ENCODE results near the gene CRYBA2. TPM values are rescaled to one million over a fixed set of nuclear protein-coding genes. Genes with fewer than 3 reads are reported as not detected.
A peak's percentile ranks its signal among the peaks of the same experiment; 100 is the strongest.

The CRYBA2 gene
- not detected for polyA plus RNA-seq (ENCODE audit: insufficient read length in 4 of 4)

- no peak for DNase-seq (ENCODE audit: low read depth in 4 of 4, low spot score in 2 of 4)
These were observed at the start of gene CRYBA2 for GRCh38 chr2:218993345-218994315. CRYBA2 (minus strand) TSS chr2:218993422; CDS start chr2:218993176, 246 bp downstream.

GRCh38 chr2:219042750-219043149, 49.5 kb upstream of the CRYBA2 start:
- DNase-seq (ENCODE audit: low read depth in 4 of 4, low spot score in 2 of 4): no peak

GRCh38 chr2:219042157-219042556, 48.9 kb upstream of the CRYBA2 start:
- no peak for DNase-seq (ENCODE audit: low read depth in 4 of 4, low spot score in 2 of 4)

GRCh38 chr2:219041252-219041651, 48.0 kb upstream of the CRYBA2 start, which contains the start of gene CFAP65:
CFAP65 (minus strand) TSS chr2:219041516; CDS start chr2:219039048, 2,468 bp downstream.
- no peak for DNase-seq (ENCODE audit: low read depth in 4 of 4, low spot score in 2 of 4)

GRCh38 chr2:219038600-219038999, 45.4 kb upstream of the CRYBA2 start:
- no peak for DNase-seq (ENCODE audit: low read depth in 4 of 4, low spot score in 2 of 4)

- no peak for DNase-seq (ENCODE audit: low read depth in 4 of 4, low spot score in 2 of 4)
These were observed 44.7 kb upstream of the CRYBA2 start for GRCh38 chr2:219037783-219038499.

- DNase-seq (ENCODE audit: low read depth in 4 of 4, low spot score in 2 of 4): no peak
These were observed 42.7 kb upstream of the CRYBA2 start for GRCh38 chr2:219035942-219036341.

- DNase-seq (ENCODE audit: low read depth in 4 of 4, low spot score in 2 of 4): no peak
These were observed 41.6 kb upstream of the CRYBA2 start for GRCh38 chr2:219034823-219035222.

- DNase-seq (ENCODE audit: low read depth in 4 of 4, low spot score in 2 of 4): no peak
These were observed 39.0 kb upstream of the CRYBA2 start for GRCh38 chr2:219032051-219032745.

GRCh38 chr2:219031005-219031738, 38.0 kb upstream of the CRYBA2 start:
- no peak for DNase-seq (ENCODE audit: low read depth in 4 of 4, low spot score in 2 of 4)

- DNase-seq (ENCODE audit: low read depth in 4 of 4, low spot score in 2 of 4): no peak
These were observed 37.1 kb upstream of the CRYBA2 start for GRCh38 chr2:219030177-219030940.

- DNase-seq (ENCODE audit: low read depth in 4 of 4, low spot score in 2 of 4): peak; percentile 6 to 63 (median 43)
These were observed 36.6 kb upstream of the CRYBA2 start for GRCh38 chr2:219029829-219030165.

GRCh38 chr2:219028996-219029828, 36.0 kb upstream of the CRYBA2 start:
- no peak for DNase-seq (ENCODE audit: low read depth in 4 of 4, low spot score in 2 of 4)

GRCh38 chr2:219028141-219028540, 34.9 kb upstream of the CRYBA2 start:
- DNase-seq (ENCODE audit: low read depth in 4 of 4, low spot score in 2 of 4): no peak

- no peak for DNase-seq (ENCODE audit: low read depth in 4 of 4, low spot score in 2 of 4)
These were observed 34.4 kb upstream of the CRYBA2 start for GRCh38 chr2:219027511-219028055.

GRCh38 chr2:219026946-219027345, 33.7 kb upstream of the CRYBA2 start:
- no peak for DNase-seq (ENCODE audit: low read depth in 4 of 4, low spot score in 2 of 4)

- no peak for DNase-seq (ENCODE audit: low read depth in 4 of 4, low spot score in 2 of 4)
These were observed 32.7 kb upstream of the CRYBA2 start for GRCh38 chr2:219025637-219026585.

All from left renal cortex interstitium (tissue), 4 donors.